ENCODE results near the gene SF3B3.

The SF3B3 gene

DNA sequence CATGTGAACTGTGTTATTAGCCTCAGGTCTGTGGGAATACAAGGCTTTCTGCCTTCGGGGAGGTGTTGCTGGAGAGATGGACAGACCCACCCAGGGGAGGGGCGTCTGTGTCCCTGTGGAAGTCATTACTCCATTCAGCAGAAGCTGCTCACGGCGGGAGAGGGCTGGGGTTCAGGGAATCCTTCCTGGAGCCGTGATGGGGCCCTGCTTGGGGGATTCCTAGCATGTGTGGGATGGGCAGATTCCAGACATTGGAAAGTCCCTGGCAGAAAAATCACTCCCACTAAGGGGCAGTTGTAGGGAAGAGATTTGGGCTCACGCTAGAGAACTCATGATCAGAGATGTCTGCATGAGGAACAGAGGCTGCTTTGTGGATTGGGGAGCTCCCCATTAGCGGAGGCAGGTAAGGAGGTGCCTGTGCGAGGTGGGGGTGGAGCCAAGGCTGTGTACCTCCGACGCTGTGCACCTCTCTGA is 66.4 kb downstream of the SF3B3 start:
- no peak for DNase-seq (ENCODE audit: low read depth in 3 of 3)

DNA sequence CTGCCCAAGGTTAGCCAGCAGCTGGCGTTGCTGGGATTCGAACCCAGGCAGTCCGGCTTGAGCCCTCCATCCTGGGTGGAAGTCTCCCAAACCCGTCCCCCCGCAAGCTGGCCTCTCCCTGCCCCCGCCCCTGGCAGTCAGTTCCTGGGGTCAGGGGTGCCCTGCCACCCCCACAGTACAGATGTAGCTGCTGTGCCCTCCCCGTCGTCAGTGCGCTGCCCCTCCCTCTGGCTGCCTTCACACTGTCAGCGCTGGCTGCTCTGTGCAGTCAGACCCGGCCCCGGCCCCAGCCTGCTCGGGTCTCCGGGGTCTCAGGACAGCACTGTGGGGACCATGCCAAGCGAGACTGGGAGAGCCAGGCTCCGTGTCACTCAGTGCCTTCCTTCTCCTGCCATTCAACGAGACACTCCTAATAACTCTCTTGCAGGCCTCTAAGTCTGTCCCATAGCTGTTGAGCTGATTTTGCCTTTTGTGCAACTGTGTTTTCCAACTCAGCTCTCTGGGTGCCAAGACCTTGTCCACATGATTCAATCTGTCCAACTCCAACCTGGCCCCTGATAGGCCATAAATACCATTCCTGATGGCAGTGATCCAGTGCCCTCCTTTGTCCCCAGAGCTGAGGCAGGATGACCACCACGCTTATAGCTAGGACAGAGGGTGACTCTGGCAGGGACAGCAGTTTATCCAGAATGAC is 67.3 kb downstream of the SF3B3 start:
- DNase-seq (ENCODE audit: low read depth in 3 of 3): no peak

DNA sequence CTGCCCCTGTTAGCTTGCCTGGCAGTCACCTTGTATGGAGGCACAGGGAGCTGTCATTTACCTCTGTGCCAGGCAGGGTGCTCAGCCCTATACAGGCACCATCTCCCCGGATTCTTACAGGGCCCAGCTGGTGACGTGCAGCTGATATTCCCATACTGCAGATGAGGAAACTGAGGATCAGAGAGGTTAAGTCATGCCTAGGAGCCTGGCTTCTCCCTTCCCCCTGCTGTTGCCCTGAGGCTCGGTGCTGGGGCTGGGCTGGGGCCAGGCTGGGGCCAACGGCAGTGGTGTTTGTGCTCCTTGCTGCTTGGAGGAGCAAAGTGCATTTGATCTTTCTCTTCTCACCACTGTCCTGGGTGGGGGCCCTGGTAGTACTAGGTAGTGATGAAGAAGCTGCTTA is 68.0 kb downstream of the SF3B3 start:
- DNase-seq (ENCODE audit: low read depth in 3 of 3): no peak

DNA sequence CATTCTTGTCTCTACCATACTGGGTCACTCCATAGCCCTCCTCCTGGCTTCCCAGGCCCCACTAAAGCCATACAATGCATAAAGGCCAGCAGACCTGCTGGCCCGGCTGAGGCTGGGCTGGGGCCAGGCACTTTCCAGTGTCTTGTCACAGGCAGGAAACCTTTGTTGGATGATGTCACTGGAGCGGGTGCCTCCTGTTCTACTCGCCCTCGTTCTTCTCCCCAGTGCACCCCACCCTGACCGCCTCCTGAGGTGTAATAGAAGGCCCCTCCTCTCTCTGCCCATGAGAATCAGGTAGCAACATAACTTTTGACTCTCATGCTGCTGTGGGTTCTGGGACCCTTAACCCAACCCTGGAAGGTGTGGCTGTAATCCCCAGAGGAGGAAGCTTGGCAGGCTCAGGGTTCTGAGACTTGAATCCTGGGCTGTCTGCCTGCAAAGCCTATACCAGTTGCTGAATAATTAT is 68.5 kb downstream of the SF3B3 start:
- DNase-seq (ENCODE audit: low read depth in 3 of 3): no peak

DNA sequence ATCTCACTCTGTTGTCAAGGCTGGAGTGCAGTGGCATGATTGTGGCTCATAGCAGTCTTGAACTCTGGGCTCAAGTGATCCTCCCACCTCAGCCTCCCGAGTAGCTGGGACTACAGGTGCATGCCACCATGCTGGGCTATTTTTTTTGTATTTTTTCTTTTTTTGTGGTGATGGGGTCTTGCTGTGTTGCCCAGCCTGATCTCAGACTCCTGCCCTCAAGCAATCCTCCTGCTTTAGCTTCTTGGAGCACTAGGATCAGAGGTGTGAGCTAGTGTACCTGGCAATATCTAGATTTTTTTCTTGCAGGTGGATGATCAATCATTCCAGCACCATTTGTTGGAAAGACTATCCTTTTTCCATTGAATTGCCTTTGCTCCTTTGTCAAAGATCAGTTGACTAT is 69.9 kb downstream of the SF3B3 start:
- no peak for DNase-seq (ENCODE audit: low read depth in 3 of 3)

DNA sequence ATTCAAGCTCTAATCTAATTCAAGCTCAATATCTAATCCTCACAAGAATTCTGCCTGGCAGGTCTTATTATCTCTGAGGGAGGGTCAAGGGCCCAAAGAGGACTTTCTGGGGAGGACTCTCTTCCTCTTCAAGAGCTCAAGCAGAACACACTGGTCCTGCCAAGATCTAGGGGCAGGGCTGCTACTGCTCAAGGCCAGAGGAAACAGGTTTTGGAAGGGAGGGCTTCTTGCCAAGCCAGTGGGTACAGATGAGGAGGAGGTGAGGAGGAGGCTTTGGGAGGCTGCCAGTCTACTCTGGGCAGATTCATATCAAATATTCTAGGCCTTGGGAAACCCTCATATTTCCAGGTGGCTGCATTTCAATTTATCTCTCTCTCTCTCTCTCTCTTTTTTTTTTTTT is 71.0 kb downstream of the SF3B3 start:
- DNase-seq (ENCODE audit: low read depth in 3 of 3): no peak

DNA sequence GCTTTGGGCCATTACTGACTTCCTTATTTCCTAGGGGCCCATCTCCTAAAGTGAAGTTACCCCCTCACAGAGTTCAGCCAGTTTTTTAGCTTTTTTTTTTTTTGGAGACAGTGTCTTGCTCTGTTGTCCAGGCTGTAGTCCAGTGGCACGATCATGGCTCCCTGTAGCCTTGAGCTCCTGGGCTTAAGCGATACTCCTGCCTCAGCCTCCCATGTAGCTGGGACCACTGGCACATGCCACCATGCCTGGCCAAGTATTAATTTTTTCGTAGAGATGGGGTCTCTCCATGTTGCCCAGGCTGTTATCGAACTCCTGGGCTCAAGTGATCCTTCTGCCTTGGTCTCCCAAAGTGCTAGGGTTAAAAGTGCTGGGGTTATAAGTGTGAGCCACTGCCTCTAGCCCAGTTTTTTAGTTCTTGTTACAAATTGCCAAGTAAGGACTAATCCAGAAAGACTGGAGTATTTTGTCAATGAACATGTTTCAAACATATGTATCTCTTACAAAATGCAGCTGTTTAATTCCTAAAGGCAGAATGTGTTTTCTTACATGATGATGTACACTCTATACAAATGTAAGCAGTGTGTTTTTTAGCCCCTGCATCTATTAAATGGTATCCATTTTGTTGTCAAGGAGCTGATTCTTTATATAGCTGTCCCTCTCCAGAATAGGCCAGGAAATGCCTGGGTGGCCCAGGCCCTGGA is 73.7 kb downstream of the SF3B3 start:
- DNase-seq (ENCODE audit: low read depth in 3 of 3): no peak

DNA sequence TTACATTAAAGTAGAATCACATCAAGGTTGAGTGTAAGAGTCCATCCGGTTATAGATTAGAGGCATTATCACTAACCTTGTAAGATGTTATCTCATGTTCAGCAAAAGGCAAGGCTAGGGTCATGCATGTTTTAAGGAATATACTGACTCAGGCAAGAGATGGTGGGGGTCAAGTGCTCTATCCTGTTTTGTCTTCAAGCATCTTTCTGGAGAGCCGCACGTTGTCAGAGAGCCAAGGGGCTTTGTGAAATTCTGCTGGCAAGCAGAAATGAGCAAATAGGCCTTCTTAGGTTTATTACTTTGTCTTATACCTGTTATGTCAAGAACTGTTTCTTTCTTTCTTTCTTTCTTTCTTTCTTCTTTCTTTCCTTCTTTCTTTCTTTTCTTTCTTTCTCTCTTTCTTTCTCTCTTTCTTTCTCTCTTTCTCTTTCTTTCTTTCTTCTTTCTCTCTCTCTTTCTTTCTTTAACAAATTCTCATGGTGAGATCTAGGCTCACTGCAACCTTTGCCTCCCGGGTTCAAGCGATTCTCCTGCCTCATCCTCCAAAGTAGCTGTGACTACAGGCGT is 75.4 kb downstream of the SF3B3 start:
- DNase-seq (ENCODE audit: low read depth in 3 of 3): no peak

DNA sequence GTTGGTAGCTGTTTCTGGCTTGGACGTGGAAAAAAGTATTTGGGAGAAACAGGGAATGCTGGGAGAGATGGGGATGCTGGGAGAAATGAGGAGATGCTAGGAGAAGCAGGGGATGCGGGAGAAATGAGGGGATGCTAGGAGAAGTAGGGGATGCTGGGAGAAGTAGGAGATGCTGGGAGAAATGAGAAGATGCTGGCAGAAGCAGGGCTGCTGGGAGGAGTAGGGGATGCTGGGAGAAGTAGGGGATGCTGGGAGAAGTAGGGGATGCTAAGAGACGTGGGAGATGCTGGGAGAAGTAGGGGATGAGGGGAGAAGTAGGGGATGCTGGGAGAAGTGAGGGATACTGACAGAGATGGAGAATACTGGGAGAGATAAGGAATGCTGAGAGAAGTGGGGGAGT is 77.1 kb downstream of the SF3B3 start:
- DNase-seq (ENCODE audit: low read depth in 3 of 3): no peak

DNA sequence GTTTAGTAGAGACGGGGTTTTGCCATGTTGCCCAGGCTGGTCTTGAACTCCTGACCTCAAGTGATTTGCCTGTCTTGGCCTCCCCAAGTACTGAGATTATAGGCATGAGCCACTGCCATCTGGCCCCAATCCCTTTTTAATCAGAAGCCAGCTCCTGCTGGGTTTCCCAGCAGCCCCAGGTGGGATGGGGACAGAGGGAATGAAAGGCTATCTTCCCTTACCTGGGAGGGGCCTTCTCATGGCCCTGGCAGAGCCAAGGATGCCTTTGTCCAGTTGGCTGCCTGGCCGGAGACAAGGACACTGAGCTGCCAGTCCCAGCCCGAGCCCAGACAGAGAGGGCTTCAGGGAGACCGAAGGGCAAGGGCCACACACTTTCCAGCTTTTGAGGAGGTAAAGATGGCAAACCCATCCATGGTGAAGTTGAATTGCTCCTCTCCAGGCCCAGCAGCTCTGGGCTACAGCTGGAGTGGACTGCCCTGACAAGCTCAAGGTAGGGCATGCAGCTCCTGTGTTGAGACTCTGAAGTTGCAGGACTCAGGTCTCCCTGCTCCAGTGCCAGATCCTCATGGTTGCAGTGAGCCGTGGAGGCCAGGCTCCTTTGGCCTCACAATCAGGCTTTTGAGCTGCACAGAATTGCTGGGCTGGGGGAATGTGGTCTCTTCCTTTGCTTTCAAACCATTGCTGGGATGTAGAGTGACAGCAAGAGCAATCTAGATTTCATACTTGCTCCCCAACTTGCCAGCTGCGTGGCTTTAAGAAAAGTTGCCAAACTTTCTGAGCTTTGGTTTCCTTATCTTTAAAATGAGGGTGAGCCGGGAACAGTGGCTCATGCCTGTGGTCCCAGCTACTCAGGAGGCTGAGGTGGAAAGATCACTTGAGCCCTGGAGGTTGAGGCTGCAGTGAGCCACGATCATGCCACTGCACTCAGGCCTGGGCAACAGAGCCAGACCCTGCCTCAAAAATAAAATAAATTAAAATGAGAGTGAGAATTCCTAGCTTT is 78.3 kb downstream of the SF3B3 start:
- DNase-seq (ENCODE audit: low read depth in 3 of 3): no peak

DNA sequence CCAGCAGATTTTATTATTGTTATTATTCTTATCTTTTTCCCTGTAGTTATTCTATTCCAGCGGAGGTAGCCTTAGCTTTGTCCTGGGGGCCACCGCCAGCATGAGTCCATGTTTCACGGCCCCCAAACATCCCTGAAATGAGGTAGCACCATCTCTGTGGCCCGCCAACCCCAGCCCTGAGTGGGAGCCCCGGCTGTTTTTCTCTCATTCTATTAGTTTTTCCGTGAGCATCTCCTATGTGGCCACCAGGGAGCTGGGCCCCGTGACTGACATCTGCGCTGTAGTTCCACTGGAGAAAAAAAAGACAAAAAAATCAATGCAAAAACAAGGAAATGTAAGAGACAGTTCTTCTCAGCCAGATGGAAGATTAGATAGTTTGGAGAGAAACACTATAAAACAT is 79.2 kb downstream of the SF3B3 start:
- DNase-seq (ENCODE audit: low read depth in 3 of 3): no peak

DNA sequence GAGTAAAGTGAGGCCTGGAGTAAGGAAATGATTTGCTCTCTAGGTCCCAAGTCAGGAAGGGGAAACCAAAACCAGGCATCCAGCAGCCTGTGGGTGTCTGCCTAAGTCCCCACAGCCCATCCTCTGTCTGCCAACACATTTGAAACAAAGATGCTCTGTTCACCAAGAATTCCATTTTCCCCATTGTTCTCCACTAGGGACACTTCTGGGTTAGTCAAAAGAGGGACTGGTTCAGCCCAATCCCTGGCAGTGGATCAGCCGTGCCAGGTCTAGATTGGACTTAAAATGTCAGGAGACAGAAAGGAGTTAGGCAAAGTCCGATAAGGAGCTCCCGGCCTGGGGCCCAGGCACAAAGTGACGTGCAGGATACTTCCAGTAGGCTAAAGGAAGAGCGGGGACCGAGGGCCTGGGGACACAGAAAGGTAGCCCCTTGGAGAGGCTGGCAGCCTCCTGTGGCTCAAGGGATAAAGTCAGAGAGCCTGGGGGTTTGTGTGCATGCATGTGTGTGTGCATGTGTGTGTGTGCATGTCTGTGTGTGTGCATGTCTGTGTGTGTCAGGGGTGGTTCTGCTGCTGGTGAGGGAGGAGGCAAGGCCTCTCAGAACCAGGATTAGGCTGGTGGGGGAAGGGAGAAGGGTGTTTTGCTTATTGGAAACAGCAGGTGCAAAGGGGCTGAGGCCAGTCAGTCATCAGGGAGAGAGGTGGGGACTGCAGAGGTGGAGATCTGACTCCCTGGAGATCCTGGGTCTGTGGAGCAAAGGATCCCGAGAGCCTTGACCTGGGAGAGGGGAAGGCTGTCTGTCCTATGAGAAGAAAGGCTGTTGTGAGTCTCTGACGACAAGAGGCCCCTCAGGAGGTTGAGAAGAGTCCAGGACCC is 81.0 kb downstream of the SF3B3 start:
- no peak for DNase-seq (ENCODE audit: low read depth in 3 of 3)

DNA sequence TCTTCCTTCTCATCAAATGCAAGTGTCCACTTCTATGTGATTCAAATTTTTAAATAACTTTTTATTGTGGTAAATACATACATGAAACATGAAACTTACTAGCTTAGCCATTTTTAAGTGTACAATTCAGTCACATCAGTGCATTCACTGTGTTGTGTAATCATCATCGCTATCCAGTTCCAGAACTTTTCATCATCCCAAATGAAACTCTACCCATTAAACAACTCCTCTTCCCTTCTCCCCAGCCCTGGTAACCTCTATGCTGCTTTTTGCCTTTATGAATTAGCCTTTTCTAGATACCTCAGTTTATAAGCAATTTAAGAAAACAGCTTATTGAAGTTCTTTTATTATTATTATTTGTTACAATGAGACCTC is 81.7 kb downstream of the SF3B3 start:
- no peak for DNase-seq (ENCODE audit: low read depth in 3 of 3)

DNA sequence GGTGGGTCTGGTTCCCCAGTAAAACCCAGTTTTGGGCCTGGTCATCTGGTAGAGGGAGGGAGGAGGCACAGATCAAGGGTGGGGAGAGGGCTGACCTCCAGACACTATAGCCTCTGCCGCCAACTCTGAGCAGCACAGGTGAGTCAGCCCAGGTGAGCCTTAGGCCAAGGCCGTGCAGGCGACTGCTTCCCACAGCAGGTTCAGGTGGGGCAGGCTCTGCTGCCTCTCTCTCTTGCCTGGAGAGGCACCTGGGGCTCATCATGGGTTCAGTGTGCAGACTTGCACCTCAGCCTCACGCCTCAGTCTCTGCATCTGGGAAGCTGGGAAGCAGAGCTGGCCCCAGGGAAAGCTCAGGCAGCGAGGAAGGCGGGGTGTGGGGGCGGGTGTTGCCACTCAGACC is 84.9 kb downstream of the SF3B3 start:
- no peak for DNase-seq (ENCODE audit: low read depth in 3 of 3)

DNA sequence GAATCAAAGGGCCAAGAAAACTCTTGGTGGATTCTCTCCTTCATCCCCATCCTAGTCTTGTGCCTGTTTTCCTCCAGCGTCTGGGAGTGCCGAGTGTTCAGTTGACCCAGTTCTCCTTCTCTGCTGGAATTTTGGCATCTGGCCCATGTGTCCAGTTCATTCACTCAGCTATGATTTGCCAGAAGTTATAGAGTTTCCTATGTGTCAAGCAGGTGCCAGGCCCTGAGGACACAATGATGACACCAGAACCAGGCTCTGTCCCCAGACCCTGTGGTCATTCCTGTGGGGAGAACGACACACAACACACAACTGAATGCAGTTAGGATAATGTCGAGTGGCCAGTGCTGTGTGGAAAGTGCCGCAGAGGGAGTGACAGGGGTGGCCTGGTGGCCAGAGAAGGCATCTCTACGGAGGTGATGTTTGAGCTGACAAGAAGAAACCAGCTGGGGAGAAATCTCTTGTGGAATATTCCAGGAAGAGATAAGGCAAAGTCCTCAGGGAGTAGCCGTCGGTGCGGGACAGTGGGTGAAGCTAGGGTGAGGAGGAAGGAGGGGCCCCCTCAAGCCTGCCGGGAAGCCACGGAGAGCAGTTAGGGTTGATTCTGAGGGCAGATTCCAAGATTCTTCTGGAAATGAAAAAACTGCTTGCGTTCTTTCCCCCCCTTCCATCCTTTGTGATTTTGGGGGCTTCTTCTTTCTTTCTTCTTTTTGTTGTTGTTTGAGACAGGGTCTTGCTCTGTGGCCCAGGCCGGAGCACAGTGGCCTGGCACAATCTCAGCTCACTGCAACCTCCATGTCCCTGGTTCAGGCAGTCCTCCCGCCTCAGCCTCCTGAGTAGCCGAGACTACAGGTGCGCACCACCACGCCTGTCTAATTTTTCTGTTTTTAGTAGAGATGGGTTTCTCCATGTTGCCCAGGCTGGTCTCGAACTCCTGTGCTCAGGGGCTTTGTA is 86.9 kb downstream of the SF3B3 start:
- no peak for DNase-seq (ENCODE audit: low read depth in 3 of 3)

DNA sequence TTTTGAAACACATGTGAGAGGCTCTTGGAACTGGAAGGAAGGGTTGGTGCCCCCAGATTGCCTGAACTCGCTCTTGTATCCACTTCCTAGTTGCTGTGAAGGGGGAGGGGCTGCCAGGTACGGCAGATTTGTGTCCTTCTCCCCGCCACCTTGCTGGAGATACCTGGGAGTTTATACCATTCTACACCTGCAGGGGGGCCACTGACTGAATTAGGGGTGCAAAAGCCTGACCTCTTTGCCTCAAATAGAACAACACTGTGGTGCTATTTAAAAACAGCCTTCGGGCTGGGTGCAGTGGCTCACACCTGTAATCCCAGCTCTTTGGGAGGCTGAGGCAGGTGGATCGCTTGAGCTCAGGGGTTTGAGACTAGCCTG is 87.6 kb downstream of the SF3B3 start:
- DNase-seq (ENCODE audit: low read depth in 3 of 3): no peak

DNA sequence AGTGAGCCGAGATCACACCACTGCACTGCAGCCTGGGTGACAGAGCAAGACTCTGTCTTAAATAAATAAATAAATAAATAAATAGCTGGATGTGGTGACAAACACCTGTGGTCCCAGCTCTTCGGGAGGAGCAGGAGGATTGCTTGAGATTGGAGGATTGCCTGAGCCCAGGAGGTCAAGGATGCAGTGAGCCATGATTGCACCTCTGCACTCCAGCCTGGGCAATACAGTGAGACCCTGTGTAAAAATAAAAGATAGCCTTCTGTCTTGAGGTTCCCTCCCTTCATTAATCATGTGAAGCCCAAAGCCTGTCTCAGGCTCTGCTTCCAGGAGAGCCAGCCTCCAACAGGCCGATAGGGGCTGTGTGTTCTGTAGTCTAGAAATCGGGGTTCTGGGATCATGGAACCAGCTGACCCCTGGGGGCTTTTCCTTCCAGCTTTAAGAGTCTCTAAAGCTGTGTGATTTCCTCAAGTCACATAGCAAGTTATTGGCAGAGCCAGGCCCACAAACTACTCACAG is 88.2 kb downstream of the SF3B3 start:
- DNase-seq (ENCODE audit: low read depth in 3 of 3): no peak

DNA sequence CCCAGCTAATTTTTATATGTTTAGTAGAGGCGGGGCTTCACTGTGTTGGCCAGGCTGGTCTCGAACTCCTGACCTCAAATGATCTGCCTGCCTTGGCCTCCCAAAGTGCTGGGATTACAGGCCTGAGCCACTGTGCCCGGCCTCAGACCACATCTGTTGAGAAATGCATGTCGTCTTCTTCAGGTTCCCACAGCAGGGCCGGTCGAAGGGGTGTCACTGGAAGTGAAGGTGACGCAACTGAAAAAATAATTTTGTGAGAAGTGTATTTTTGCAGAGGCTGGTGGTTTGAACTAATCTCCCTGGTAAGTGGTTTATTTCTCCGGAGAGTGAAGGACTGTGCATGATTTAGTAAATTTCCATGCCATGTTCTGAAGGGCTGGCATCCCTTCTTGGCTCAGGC is 89.3 kb downstream of the SF3B3 start:
- DNase-seq (ENCODE audit: low read depth in 3 of 3): no peak

DNA sequence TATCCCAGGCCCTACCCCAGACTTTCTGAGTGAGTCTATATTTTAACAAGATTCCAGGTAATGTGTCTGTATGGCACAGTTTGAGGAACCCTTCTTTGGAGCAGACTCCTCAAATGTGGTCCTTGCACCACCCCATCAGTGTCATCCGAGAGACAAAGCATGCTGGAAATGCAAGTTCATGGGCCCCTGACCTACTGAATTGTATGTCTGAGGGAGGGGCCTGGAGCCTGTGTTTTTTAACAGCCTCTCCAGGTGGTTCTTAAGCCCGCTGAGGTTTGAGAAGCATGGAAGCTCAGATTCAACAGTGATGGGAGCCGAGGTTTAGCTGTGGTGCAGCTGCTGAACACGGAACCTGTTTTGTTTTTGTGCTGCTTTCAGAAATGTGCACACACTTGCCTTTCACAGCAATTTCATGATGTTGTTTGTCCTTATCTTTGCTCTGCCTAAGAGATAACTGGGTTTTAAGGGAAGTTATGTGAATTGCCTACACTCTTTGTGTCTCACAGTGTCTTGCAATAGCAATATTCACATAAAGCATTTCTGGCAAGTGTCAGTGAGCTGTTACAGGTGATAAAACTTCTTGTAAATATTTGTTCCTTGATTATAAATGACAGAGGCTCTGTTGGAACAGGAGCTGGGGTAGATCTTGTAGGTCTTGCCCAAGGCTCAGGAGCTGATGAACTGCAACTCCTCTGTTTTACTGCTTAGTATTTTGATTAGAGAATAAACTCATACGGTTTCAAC is 90.8 kb downstream of the SF3B3 start:
- no peak for DNase-seq (ENCODE audit: low read depth in 3 of 3)
